K562 (cell line): Measurements from ENCODE around the gene CEP95.

Experiments
- BHLHE40 ChIP-seq: IDR thresholded peaks from 2 replicates; pipeline ENCODE4 v1.6.1; 2011; ENCODE audit warnings: low read length, improper control_type of control experiment
- CCNT2 ChIP-seq: IDR thresholded peaks from 2 replicates; pipeline ENCODE4 v1.6.1; 2011; ENCODE audit warnings: borderline replicate concordance, low read depth, mild to moderate bottlenecking, moderate library complexity, mixed read lengths, low read length; ENCODE audit not compliant: insufficient read length; ENCODE audit errors: extremely low read depth
- CTCF ChIP-seq, 3 experiments: IDR thresholded peaks in 2 of 3; conservative IDR thresholded peaks in 1 of 3; 2 replicates each; pipeline ENCODE4 v1.5.1; 2011 to 2012; ENCODE audit warnings: low read length in 3 of 3, mild to moderate bottlenecking in 3 of 3, control low read depth in 2 of 3, improper control_type of control experiment in 1 of 3, inconsistent platforms in 1 of 3, low read depth in 1 of 3, mixed read lengths in 1 of 3, moderate library complexity in 1 of 3; ENCODE audit not compliant: insufficient read depth in 2 of 3
- FOXM1 ChIP-seq, 2 experiments: fragments of 450-650 bp in 1 of 2; sonication (generic) in 1 of 2; formaldehyde crosslinking in 1 of 2; IDR thresholded peaks; 2 replicates each; pipeline versions ENCODE4 v1.6.1 to v1.9.0; 2017 to 2022; ENCODE audit warnings: low read depth in 2 of 2, mild to moderate bottlenecking in 2 of 2, missing genetic modification reagents in 1 of 2, moderate library complexity in 1 of 2
- HDGF ChIP-seq: fragments of 450-650 bp; IDR thresholded peaks from 2 replicates; pipeline ENCODE4 v1.6.1; 2016
- HNRNPH1 ChIP-seq: fragments of 200-400 bp; formaldehyde crosslinking; optimal IDR thresholded peaks from 2 replicates; pipeline ENCODE3; 2017; ENCODE audit warnings: low read depth, mild to moderate bottlenecking, low read length, moderate library complexity
- HOXB6 ChIP-seq: fragments of 250-450 bp; sonication (Bioruptor Pico); IDR thresholded peaks from 2 replicates; pipeline ENCODE4 v1.5.1; 2022; ENCODE audit warnings: mild to moderate bottlenecking, borderline replicate concordance
- KAT2B ChIP-seq: IDR thresholded peaks from one replicate; pipeline ENCODE4 v1.6.1; 2012; ENCODE audit warnings: low read depth, mild to moderate bottlenecking, control low read depth, inconsistent platforms, low read length, moderate library complexity
- KAT7 ChIP-seq: sonication (generic); formaldehyde crosslinking; IDR thresholded peaks from 2 replicates; pipeline ENCODE4 v1.8.0; 2022; ENCODE audit warnings: missing genetic modification reagents, mild to moderate bottlenecking, borderline replicate concordance
- SMAD3 ChIP-seq: fragments of 450-650 bp; formaldehyde crosslinking; conservative IDR thresholded peaks from 2 replicates; pipeline ENCODE4 v1.4.0; 2020; ENCODE audit warnings: mild to moderate bottlenecking
- SMC3 ChIP-seq: conservative IDR thresholded peaks from 2 replicates; pipeline ENCODE4 v1.6.1; 2011; ENCODE audit warnings: low read depth, low read length, improper control_type of control experiment; ENCODE audit not compliant: insufficient read depth
- TARDBP ChIP-seq: fragments of 450-650 bp; IDR thresholded peaks from 2 replicates; pipeline ENCODE4 v1.6.1; 2016
- TCF7L2 ChIP-seq: fragments of 150-350 bp; IDR thresholded peaks from 2 replicates; pipeline ENCODE4 v1.6.1; 2016; ENCODE audit warnings: low read depth, mild to moderate bottlenecking, low read length, moderate library complexity

- TF ChIP-seq KAT7 (CRISPR knock-in tag): no peak
- no peak for TF ChIP-seq CCNT2
- TF ChIP-seq HNRNPH1: no peak
- TF ChIP-seq SMC3: no peak
- TF ChIP-seq CTCF (IDR thresholded peaks at IDR 0.05 in 2 of 3, conservative IDR thresholded peaks at IDR 0.05 in 1 of 3; ENCODE audit: insufficient read depth in 2 of 3, low read depth in 1 of 3, low read length in 3 of 3): no peak
- no peak for TF ChIP-seq TCF7L2
- no peak for TF ChIP-seq HOXB6 (CRISPR knock-in tag)
- TF ChIP-seq TARDBP: no peak
- no peak for TF ChIP-seq BHLHE40
- TF ChIP-seq KAT2B: no peak
- no peak for TF ChIP-seq FOXM1 (IDR thresholded peaks at IDR 0.05; ENCODE audit: low read depth)
- no peak for TF ChIP-seq FOXM1 (CRISPR knock-in tag; IDR thresholded peaks at IDR 0.05; ENCODE audit: low read depth)
- no peak for TF ChIP-seq HDGF
- no peak for TF ChIP-seq SMAD3 (CRISPR knock-in tag)
Measured at GRCh38 chr17:64535357-64535756, 28.6 kb downstream of the CEP95 start.
